Activated naive CD8-positive, alpha-beta T cell treated with anti-CD3 and anti-CD28 coated beads, Interleukin-2, amount 50 U/mL, for 24 hours (primary cell): ENCODE measurements around the gene ZNG1F.
"Not testable (repeated sequence)": the region's sequence is repeated elsewhere in the genome, so short reads cannot be mapped to it uniquely, and the experiment has no call there.

Experiments used
- ATAC-seq: fragments of 150-1000 bp; cut with Tn5 transposase; one replicate; pipeline ENCODE4 v1.10.0; 2021
- DNase-seq: peaks from one replicate; pipeline ENCODE4 v3.0.0; 2021
- H3K27ac Mint-ChIP-seq: one replicate; pipeline ENCODE4 v1.8.0; 2021; ENCODE audit warnings: mild to moderate bottlenecking, mixed read lengths
- H3K27me3 Mint-ChIP-seq: one replicate; pipeline ENCODE4 v1.8.0; 2021; ENCODE audit warnings: mixed read lengths
- H3K36me3 Mint-ChIP-seq: one replicate; pipeline ENCODE4 v1.8.0; 2021; ENCODE audit warnings: low read depth, mixed read lengths
- H3K4me1 Mint-ChIP-seq: one replicate; pipeline ENCODE4 v1.8.0; 2021; ENCODE audit warnings: mixed read lengths
- H3K4me3 Mint-ChIP-seq: one replicate; pipeline ENCODE4 v1.8.0; 2021; ENCODE audit warnings: mild to moderate bottlenecking, moderate library complexity, mixed read lengths
- H3K9me3 Mint-ChIP-seq: one replicate; pipeline ENCODE4 v1.8.0; 2021; ENCODE audit warnings: mixed read lengths

Gene ZNG1F

DNA sequence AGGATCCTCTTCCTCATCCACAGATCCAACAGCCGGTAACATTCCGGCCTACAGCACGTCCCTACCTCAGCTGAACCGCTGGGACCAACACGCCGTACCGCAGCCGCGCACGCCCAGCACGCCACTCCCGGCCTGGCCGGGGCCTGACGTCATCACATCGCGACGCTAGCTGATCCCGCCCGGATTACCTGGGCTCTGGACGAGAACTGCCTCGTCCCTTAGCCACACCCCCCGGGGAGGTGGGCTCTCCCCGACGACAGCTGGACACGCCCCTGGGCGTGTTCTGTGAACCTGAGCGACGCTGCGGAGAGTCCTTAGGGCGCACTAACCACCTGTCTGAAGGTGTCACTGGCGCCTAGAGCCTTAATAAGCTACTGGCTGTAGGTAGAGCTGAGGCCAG, at the start of gene ZNG1F:
Gene ZNG1F, minus strand, starts transcription at position 101 of the 400 bp plus-strand sequence. Its CDS starts 59 bp downstream, at position 42.
- not testable (repeated sequence) for ATAC-seq, DNase-seq, H3K36me3 Mint-ChIP-seq, H3K9me3 Mint-ChIP-seq, H3K4me1 Mint-ChIP-seq, H3K27ac Mint-ChIP-seq, H3K4me3 Mint-ChIP-seq, H3K27me3 Mint-ChIP-seq

DNA sequence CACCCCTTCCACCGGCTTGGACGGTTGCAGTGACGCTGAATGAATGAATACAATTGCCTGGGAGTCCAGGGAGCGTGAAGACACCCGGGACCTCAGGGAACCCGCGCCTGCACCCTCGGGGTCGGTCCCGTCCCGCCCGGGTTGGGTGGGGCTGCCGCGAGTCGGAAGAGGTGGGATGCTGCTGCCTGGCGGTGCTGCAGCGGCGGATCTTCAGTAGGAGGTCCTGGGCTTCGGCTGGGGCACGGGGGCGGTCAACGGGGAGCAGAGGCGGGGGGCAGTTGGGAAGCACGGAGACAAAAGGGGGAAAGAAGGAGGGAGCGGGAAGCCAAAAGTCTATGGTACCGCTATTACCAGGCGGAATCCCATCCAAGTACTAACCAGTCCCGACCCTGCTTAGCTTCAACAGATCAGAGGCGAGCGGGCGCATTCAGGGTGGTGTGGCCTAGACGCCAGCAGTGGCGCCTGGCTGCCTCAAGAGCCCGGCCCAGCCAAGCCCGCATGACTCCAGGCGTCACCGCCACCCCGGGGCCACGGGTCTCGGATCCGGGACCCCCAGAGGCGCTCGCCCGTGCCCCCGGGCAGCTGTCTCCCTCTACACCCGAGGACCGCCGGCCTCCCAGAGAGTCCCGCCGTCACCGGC, 48.1 kb upstream of the ZNG1F start:
- peak; percentile 33 for DNase-seq

GRCh38 chr9:41236486-41237109, 47.5 kb upstream of the ZNG1F start:
- H3K9me3 Mint-ChIP-seq = peaks cover 18% of the 10 kb centered on the region
- not testable (repeated sequence) for H3K36me3 Mint-ChIP-seq, H3K4me1 Mint-ChIP-seq

More for the DNA sequence above, 48.1 kb upstream of the ZNG1F start:
- H3K36me3 Mint-ChIP-seq, H3K4me3 Mint-ChIP-seq, H3K27ac Mint-ChIP-seq, H3K4me1 Mint-ChIP-seq, H3K27me3 Mint-ChIP-seq, ATAC-seq: not testable (repeated sequence)
- H3K9me3 Mint-ChIP-seq = peaks cover 18% of the 10 kb centered on the region

GRCh38 chr9:41234811-41235805, 46.0 kb upstream of the ZNG1F start:
- H3K4me3 Mint-ChIP-seq = peak overlapping the region; percentile 50
- not testable (repeated sequence) for H3K36me3 Mint-ChIP-seq, H3K9me3 Mint-ChIP-seq, H3K4me1 Mint-ChIP-seq, H3K27me3 Mint-ChIP-seq, H3K27ac Mint-ChIP-seq
- peak; percentile 91 for ATAC-seq
- DNase-seq = peak; percentile 45

More at GRCh38 chr9:41236486-41237109, 47.5 kb upstream of the ZNG1F start:
- ATAC-seq, DNase-seq, H3K27ac Mint-ChIP-seq, H3K27me3 Mint-ChIP-seq, H3K4me3 Mint-ChIP-seq: not testable (repeated sequence)

- ATAC-seq, H3K27me3 Mint-ChIP-seq, DNase-seq, H3K4me3 Mint-ChIP-seq, H3K36me3 Mint-ChIP-seq, H3K4me1 Mint-ChIP-seq, H3K27ac Mint-ChIP-seq, H3K9me3 Mint-ChIP-seq: not testable (repeated sequence)
Measured at GRCh38 chr9:41234221-41234620, 45.1 kb upstream of the ZNG1F start.

- H3K4me3 Mint-ChIP-seq, H3K9me3 Mint-ChIP-seq, H3K27ac Mint-ChIP-seq, ATAC-seq, H3K27me3 Mint-ChIP-seq, H3K4me1 Mint-ChIP-seq, H3K36me3 Mint-ChIP-seq: not testable (repeated sequence)
- peak; percentile 1 for DNase-seq
Measured at GRCh38 chr9:41232326-41232725, 43.2 kb upstream of the ZNG1F start.

DNA sequence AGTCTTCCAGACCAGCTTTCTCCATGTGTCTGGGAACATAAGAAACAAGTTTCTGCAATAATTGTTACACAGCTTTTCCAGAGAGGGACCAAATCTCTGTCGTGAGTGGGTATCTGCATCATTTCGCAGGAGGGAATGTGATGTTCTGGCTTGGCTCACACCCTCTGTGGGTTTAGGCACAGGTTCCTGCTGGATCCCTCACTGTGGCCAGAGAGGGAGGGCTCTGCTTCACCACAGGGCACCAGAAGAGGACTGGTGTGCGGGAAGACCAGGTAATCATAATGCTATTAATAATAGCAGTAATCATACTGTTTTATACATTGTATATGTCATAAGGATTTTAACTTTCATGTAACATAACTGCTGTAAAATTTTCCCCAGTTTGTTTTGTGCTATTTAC, 41.3 kb upstream of the ZNG1F start:
- not testable (repeated sequence) for H3K27ac Mint-ChIP-seq, H3K9me3 Mint-ChIP-seq, ATAC-seq, H3K4me1 Mint-ChIP-seq, H3K4me3 Mint-ChIP-seq, H3K27me3 Mint-ChIP-seq, H3K36me3 Mint-ChIP-seq, DNase-seq

DNA sequence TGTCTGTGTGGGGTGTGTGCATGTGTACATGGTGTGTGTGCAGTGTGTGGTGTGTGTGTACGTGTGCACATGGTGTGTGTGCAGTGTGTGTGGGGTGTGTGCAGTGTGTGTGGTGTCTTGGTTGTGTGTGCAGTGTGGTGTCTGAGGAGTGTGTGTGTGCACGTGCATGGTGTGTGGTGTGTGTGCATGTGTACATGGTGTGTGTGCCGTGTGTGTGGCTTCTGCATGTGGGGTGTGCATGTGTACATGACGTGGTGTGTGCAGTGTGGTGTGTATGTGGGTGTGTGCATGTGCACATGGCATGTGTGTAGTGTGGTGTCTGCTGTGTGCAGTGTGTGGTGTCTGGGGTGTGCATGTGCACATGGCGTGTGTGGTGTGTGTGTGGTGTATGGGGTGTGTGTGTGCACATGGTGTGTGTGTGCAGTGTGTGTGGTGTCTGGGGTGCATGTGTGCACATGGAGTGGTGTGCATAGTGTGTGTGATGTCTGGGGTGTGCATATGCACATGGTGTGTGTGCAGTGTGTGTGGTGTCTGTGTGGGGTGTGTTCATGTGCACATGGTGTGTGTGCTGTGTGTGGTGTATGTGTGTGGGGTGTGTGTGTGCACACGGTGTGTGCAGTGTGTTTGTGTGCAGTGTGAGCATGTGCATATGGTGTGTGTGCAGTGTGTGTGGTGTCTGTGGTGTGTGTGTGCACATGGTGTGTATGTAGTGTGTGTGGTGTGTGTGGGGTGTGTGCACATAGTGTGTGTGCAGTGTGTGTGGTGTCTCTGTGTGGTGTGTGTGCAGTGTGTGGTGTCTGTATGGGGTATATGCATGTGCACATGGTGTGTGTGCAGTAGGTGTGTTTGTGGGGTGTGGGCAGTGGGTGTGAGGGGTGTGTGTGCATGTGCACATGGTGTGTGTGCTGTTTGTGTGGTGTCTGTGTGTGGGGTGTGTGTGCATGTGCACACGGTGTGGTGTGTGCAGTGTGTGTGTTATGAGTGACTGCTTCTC, 40.6 kb upstream of the ZNG1F start:
- DNase-seq (peak; percentile 2), ATAC-seq (peak; percentile 65)
- Mint-ChIP-seq H3K9me3 (no peaks in the 10 kb centered on the region), H3K36me3 (no peaks in the 10 kb centered on the region), H3K4me1 (peaks cover 3% of the 10 kb centered on the region), H3K27me3 (no peaks in the 10 kb centered on the region), H3K27ac (no peak overlapping the region), H3K4me3 (no peak overlapping the region)

GRCh38 chr9:41219831-41220230, 30.7 kb upstream of the ZNG1F start:
- not testable (repeated sequence) for ATAC-seq, DNase-seq, H3K9me3 Mint-ChIP-seq, H3K36me3 Mint-ChIP-seq, H3K4me3 Mint-ChIP-seq, H3K27ac Mint-ChIP-seq, H3K4me1 Mint-ChIP-seq, H3K27me3 Mint-ChIP-seq

DNA sequence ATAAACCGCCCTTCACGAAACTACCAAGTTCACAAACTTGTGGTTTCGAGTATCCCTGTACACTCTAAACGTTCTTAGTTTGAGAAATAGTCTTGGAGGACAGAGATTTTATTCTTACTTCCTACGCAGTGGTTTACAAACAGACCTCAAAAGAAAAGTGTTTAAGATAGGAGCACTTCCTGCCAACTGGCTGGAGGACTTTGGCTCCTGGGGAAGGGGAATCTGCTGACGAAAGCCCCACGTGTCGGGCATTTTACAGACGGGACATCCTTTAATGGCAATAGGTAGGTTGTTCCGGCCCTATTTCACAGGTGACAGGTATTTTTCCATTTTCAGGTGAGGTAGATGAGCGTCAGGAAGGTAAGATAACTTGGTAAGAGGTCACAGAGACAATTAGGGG, 678 bp downstream of the ZNG1F start:
- H3K9me3 Mint-ChIP-seq, H3K36me3 Mint-ChIP-seq, H3K27ac Mint-ChIP-seq, H3K4me1 Mint-ChIP-seq, H3K27me3 Mint-ChIP-seq, ATAC-seq, DNase-seq, H3K4me3 Mint-ChIP-seq: not testable (repeated sequence)

DNA sequence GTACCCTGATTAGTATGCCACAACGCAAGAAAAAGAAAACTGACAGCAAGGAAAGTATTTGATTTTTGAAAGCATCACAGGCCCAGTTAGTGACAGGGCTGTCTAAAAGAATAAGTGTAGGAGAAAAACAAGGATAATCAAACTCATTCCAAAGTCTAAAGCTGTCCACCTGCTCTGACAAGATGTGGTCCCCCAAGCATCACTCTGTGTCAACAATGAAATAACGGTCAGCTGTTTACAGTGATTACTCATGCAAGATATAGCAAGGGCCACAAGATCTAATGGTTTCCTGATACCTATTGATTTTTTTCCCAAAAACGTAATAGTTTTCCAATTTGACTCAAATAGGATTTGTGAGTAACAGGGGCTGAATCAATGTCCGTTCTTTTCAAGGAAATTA, 14.1 kb downstream of the ZNG1F start:
- not testable (repeated sequence) for H3K9me3 Mint-ChIP-seq, H3K4me3 Mint-ChIP-seq, H3K4me1 Mint-ChIP-seq, H3K27me3 Mint-ChIP-seq, ATAC-seq, DNase-seq, H3K27ac Mint-ChIP-seq, H3K36me3 Mint-ChIP-seq

DNA sequence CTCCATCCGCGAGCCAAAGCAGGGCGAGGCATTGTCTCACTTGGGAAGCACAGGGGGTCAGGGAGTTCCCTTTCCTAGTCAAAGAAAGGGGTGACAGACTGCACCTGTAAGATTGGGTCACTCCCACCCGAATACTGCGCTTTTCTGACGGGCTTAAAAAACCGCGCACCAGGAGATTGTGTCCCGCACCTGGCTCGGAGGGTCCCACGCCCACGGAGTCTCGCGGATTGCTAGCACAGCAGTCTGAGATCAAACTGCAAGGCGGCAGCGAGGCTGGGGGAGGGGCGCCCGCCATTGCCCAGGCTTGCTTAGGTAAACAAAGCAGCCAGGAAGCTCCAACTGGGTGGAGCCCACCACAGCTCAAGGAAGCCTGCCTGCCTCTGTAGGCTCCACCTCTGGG, 39.0 kb downstream of the ZNG1F start:
- not testable (repeated sequence) for H3K4me3 Mint-ChIP-seq, H3K9me3 Mint-ChIP-seq, H3K4me1 Mint-ChIP-seq, H3K27ac Mint-ChIP-seq, ATAC-seq, H3K36me3 Mint-ChIP-seq, DNase-seq, H3K27me3 Mint-ChIP-seq

DNA sequence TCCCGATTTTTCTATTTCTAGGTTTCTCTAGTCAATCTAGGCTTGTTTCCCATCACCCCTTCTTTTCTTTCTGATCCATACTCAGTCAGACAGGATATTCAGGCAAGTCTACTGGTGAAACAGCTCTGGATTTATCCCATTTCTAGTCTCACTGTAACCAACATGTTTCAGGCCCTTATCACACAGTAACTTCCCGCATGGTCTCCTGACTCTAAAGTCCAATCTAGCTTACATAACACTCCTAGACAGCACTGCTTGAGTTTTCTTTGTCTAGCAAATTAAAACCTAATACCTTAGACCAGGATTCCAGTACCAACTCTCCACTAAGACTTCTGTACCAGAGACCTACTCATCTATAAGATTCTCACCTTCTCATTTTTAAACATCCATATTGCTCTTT, 47.2 kb downstream of the ZNG1F start:
- ATAC-seq, H3K4me1 Mint-ChIP-seq, H3K36me3 Mint-ChIP-seq, DNase-seq, H3K9me3 Mint-ChIP-seq, H3K27ac Mint-ChIP-seq, H3K27me3 Mint-ChIP-seq, H3K4me3 Mint-ChIP-seq: not testable (repeated sequence)

DNA sequence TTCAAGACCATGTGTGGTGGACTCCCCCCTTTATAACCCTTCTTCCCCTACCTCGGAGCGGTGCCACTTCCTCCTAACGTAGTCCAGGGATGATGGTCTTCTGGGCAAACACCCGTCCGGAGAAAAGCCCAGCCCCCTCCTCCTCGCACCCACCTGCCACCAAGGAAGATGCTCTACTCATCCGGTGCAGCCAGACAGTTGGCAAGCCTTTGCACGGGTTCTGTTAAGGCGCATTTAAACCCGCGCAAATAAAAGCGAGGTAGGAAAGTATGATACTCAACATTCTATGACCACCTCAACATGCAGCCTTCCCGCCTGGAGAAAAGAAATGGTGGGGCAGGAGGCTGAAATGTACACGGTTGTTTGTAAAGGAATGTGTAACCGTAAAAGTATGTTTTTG, 60.5 kb downstream of the ZNG1F start, which contains the start of gene FOXD4L6:
Gene FOXD4L6, minus strand, starts transcription at position 101 of the 400 bp plus-strand sequence. CDS start 298 bp downstream, outside the sequence.
- ATAC-seq, H3K4me1 Mint-ChIP-seq, DNase-seq, H3K27me3 Mint-ChIP-seq, H3K4me3 Mint-ChIP-seq, H3K9me3 Mint-ChIP-seq, H3K36me3 Mint-ChIP-seq, H3K27ac Mint-ChIP-seq: not testable (repeated sequence)
